Karpas-422 (cell line): ENCODE data around the gene STH. TPM values are rescaled to one million over a fixed set of nuclear protein-coding genes. Genes with fewer than 3 reads are reported as not detected.

Experiments used
- DNase-seq: peaks from one replicate; pipeline ENCODE4 v3.0.0-alpha.2; 2015
- H2AFZ ChIP-seq: fragments of 200-600 bp; sonication (generic); 2 replicates; pipeline ENCODE4 v1.6.1; 2014; ENCODE audit warnings: antibody characterized with exemption, low read length, mixed read lengths
- H3K27ac ChIP-seq: fragments of 200-600 bp; sonication (generic); 2 replicates; pipeline ENCODE4 v1.5.1; 2014; ENCODE audit warnings: mild to moderate bottlenecking, low read length, moderate library complexity
- H3K27me3 ChIP-seq: fragments of 200-600 bp; sonication (generic); 2 replicates; pipeline ENCODE4 v1.6.1; 2014; ENCODE audit warnings: low read length, mixed read lengths
- H3K36me3 ChIP-seq: fragments of 200-600 bp; sonication (generic); 2 replicates; pipeline ENCODE4 v1.6.1; 2014; ENCODE audit warnings: low read length, mixed read lengths; ENCODE audit not compliant: insufficient read depth
- H3K4me1 ChIP-seq: fragments of 200-600 bp; sonication (generic); 2 replicates; pipeline ENCODE4 v1.6.1; 2014; ENCODE audit warnings: mild to moderate bottlenecking, low read length, mixed read lengths
- H3K4me2 ChIP-seq: fragments of 200-600 bp; sonication (generic); 2 replicates; pipeline ENCODE4 v1.6.1; 2014; ENCODE audit warnings: low read length, low read depth, mild to moderate bottlenecking; ENCODE audit not compliant: poor library complexity, severe bottlenecking
- H3K4me3 ChIP-seq: fragments of 200-600 bp; sonication (generic); 2 replicates; pipeline ENCODE4 v1.5.1; 2014; ENCODE audit warnings: mild to moderate bottlenecking, antibody characterized with exemption, low read length, mixed read lengths
- H3K79me2 ChIP-seq: fragments of 200-600 bp; sonication (generic); 2 replicates; pipeline ENCODE4 v1.6.1; 2014; ENCODE audit warnings: mild to moderate bottlenecking, low read length, mixed read lengths
- H3K9ac ChIP-seq: fragments of 200-600 bp; sonication (generic); 2 replicates; pipeline ENCODE4 v1.6.0; 2014; ENCODE audit warnings: low read length
- H3K9me2 ChIP-seq: fragments of 200-600 bp; sonication (generic), shearing (Covaris generic); replicated peaks from 2 replicates; pipeline ENCODE4 v1.6.0; 2014; ENCODE audit warnings: mild to moderate bottlenecking, low read length, moderate library complexity; ENCODE audit not compliant: insufficient read depth
- H3K9me3 ChIP-seq: fragments of 300-700, 200-600 bp; sonication (generic); 2 replicates; pipeline ENCODE4 v1.6.1; 2014; ENCODE audit warnings: low read length, mixed read lengths
- H4K20me1 ChIP-seq: fragments of 200-600 bp; sonication (generic); 2 replicates; pipeline ENCODE4 v1.6.1; 2014; ENCODE audit warnings: mild to moderate bottlenecking, antibody characterized with exemption, low read length, low read depth; ENCODE audit not compliant: insufficient read depth
- total RNA-seq: library from RNA; depleted of rRNA; stranded (reverse); fragments of >200 nt; shearing (Covaris generic); gene quantifications from 2 replicates; pipeline ENCODE4 v1.2.3, GENCODE V29; 2014; ENCODE audit warnings: low replicate concordance

STH gene
- total RNA-seq, 1 experiment from 2014 or later = not detected

DNA sequence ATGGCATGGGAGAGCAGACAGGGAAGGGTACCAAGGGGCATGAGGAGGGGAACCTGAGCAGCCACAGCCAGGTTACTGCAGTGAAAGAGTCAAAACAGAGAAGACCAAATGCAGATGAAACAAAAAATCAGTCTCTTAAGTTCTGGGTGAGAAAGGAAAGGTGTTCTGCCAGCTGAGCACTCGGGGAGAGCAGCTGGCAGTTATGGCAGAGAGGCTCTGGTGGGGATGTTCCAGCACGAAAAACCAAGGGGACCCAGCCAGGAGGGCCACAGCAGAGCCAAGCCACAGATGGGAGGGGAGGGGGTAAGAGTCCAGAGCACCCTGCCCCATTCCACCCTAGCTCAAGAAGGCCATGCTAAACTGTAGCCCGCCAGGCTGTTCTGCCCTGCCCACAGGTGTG is 31.7 kb downstream of the STH start:
- Histone ChIP-seq H4K20me1 (0 out of 2 replicates have a peak, but pooled peaks cover 4% of the 10 kb centered on the region), H3K9me3 (no peaks in the 10 kb centered on the region)

DNA sequence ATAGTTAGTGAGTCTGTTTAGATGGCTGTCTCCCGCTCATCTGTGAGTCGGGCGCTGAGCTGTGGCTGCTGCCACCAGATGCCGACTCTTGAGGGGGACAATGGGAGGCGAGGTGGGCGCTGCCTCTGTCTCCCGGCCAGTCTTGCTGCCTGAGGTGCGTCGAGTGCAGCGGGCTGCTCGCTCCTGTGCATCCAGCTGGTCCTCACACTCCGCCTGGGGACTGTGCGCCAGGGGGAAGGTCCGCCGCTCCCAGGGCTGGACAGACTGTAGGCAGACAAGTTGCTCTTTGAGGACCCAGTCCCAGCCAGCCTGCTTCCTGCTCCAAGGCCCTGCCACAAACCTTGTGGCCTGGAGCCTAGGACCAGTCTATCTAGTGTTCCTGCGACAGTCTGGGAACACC is 32.4 kb downstream of the STH start:
- DNase-seq = no peak
- Histone ChIP-seq H3K4me3 (no peak overlapping the region), H2AFZ (no peak overlapping the region), H4K20me1 (0 out of 2 replicates have a peak, but pooled peaks cover 4% of the 10 kb centered on the region), H3K4me2 (no peak overlapping the region), H3K4me1 (peaks cover 56% of the 10 kb centered on the region), H3K36me3 (peaks cover 22% of the 10 kb centered on the region; the same call in 1 of the 2 replicates), H3K27me3 (no peaks in the 10 kb centered on the region), H3K79me2 (no peaks in the 10 kb centered on the region), H3K9me3 (no peaks in the 10 kb centered on the region), H3K9me2 (no peaks in the 10 kb centered on the region), H3K9ac (no peak overlapping the region), H3K27ac (no peak overlapping the region)

More for the DNA sequence above, 31.7 kb downstream of the STH start:
- Histone ChIP-seq H3K4me3 (no peak overlapping the region), H3K4me1 (peaks cover 63% of the 10 kb centered on the region), H3K9me2 (no peaks in the 10 kb centered on the region), H3K27me3 (no peaks in the 10 kb centered on the region), H3K36me3 (peaks cover 19% of the 10 kb centered on the region; the same call in 1 of the 2 replicates), H3K9ac (no peak overlapping the region), H3K4me2 (peak overlapping the region; percentile 15), H2AFZ (no peak overlapping the region), H3K79me2 (no peaks in the 10 kb centered on the region), H3K27ac (peak overlapping the region; percentile 95)
- DNase-seq = no peak

DNA sequence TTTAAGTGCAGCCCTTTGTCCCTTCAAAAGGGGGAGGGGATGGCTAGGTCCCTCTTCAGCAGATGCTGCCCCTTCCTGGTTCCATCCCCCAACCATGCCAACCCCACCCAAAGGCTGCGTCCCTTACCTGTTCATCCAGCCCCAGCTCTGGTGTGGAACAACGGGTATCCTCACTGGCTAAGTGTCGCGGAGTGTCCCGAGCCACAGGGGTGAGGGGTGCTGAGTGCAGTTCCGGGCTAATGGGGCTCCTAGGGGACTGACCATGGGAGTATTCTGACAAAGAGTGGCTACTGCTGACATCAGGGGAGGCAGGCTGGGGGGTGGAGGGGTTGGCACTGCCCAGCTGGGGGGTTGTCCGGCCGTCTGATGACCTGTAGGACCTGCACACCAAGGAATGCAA is 32.9 kb downstream of the STH start:
- H3K36me3 ChIP-seq = peaks cover 22% of the 10 kb centered on the region; the same call in 1 of the 2 replicates
- H3K27ac ChIP-seq = no peak overlapping the region
- H3K27me3 ChIP-seq = no peaks in the 10 kb centered on the region
- no peaks in the 10 kb centered on the region for H3K9me3 ChIP-seq
- 0 out of 2 replicates have a peak, but pooled peaks cover 4% of the 10 kb centered on the region for H4K20me1 ChIP-seq
- no peak for DNase-seq
- H3K4me1 ChIP-seq = peaks cover 51% of the 10 kb centered on the region
- no peak overlapping the region for H2AFZ ChIP-seq
- no peak overlapping the region for H3K9ac ChIP-seq
- no peak overlapping the region for H3K4me2 ChIP-seq
- no peak overlapping the region for H3K4me3 ChIP-seq
- H3K9me2 ChIP-seq = no peaks in the 10 kb centered on the region
- no peaks in the 10 kb centered on the region for H3K79me2 ChIP-seq

GRCh38 chr17:46032909-46033308 is 33.9 kb downstream of the STH start:
- Histone ChIP-seq H3K79me2 (no peaks in the 10 kb centered on the region), H3K9ac (no peak overlapping the region), H4K20me1 (0 out of 2 replicates have a peak, but pooled peaks cover 4% of the 10 kb centered on the region), H3K9me3 (no peaks in the 10 kb centered on the region), H3K36me3 (peaks cover 29% of the 10 kb centered on the region), H3K27me3 (no peaks in the 10 kb centered on the region), H3K9me2 (no peaks in the 10 kb centered on the region), H3K4me1 (peaks cover 41% of the 10 kb centered on the region), H3K27ac (no peak overlapping the region), H3K4me3 (no peak overlapping the region), H2AFZ (no peak overlapping the region), H3K4me2 (no peak overlapping the region)
- DNase-seq = no peak

- Histone ChIP-seq H3K9me3 (no peaks in the 10 kb centered on the region), H3K79me2 (no peaks in the 10 kb centered on the region), H3K4me3 (no peak overlapping the region)
Measured at GRCh38 chr17:46033392-46033791, 34.3 kb downstream of the STH start.

DNA sequence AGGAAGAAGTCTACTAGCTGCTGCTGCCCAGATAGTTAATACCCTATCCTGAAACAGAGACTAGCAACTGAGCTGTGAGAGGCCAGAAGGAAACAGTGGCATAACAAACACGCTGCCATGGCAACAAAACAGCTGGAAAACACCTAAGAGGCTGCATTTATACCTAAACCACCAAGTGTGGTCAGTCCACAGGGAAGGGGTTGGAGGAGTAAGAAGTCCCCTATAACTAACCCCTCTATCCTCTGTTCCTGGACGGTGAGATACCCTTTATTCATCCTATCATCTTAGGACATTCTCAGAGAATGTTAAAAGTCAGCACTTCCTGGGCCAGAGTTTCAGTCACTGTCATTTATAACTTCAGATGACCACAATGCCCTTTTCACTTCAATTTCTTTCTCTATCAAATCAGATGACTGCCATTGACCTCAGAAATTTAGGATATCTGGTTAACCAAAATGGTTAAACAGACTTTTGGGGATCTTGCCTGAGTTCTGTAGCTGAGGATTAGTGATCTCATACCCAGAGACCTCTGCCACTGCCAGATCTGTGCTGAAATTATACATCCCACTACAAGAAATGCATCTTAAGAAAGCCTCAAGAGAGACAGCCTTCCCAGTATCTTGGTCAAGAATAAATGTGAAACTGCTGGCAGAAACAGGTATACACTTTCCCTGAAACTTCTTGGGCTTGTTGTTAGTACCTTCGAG is 36.2 kb downstream of the STH start:
- Histone ChIP-seq H3K4me1 (peaks cover 18% of the 10 kb centered on the region), H3K9ac (no peak overlapping the region), H3K4me3 (no peak overlapping the region), H4K20me1 (0 out of 2 replicates have a peak, but pooled peaks cover 4% of the 10 kb centered on the region), H3K9me3 (no peaks in the 10 kb centered on the region), H3K9me2 (no peaks in the 10 kb centered on the region), H3K79me2 (no peaks in the 10 kb centered on the region), H3K4me2 (no peak overlapping the region), H3K36me3 (peaks cover 45% of the 10 kb centered on the region), H3K27me3 (no peaks in the 10 kb centered on the region), H3K27ac (peak overlapping the region; percentile 29; the same call in 1 of the 2 replicates), H2AFZ (no peak overlapping the region)
- DNase-seq = no peak

More at GRCh38 chr17:46033392-46033791, 34.3 kb downstream of the STH start:
- Histone ChIP-seq H4K20me1 (0 out of 2 replicates have a peak, but pooled peaks cover 4% of the 10 kb centered on the region), H3K36me3 (peaks cover 34% of the 10 kb centered on the region), H3K27me3 (no peaks in the 10 kb centered on the region), H3K9ac (no peak overlapping the region), H3K4me2 (no peak overlapping the region), H2AFZ (no peak overlapping the region), H3K27ac (no peak overlapping the region), H3K9me2 (no peaks in the 10 kb centered on the region), H3K4me1 (peaks cover 36% of the 10 kb centered on the region)
- DNase-seq = no peak

GRCh38 chr17:46036491-46036890 is 37.4 kb downstream of the STH start:
- Histone ChIP-seq H3K9me2 (no peaks in the 10 kb centered on the region), H3K4me2 (no peak overlapping the region), H3K27me3 (no peaks in the 10 kb centered on the region), H3K9me3 (no peaks in the 10 kb centered on the region), H3K4me1 (peaks cover 5% of the 10 kb centered on the region; the same call in 1 of the 2 replicates), H3K79me2 (no peaks in the 10 kb centered on the region), H2AFZ (no peak overlapping the region), H3K36me3 (peaks cover 49% of the 10 kb centered on the region), H3K27ac (no peak overlapping the region), H3K9ac (no peak overlapping the region), H4K20me1 (0 out of 2 replicates have a peak, but pooled peaks cover 4% of the 10 kb centered on the region), H3K4me3 (no peak overlapping the region)
- DNase-seq = no peak

GRCh38 chr17:46037722-46038255 is 38.7 kb downstream of the STH start:
- Histone ChIP-seq H3K27me3 (no peaks in the 10 kb centered on the region), H3K27ac (no peak overlapping the region), H3K9ac (no peak overlapping the region), H3K9me2 (no peaks in the 10 kb centered on the region), H3K9me3 (no peaks in the 10 kb centered on the region), H3K4me3 (no peak overlapping the region), H3K36me3 (peaks cover 56% of the 10 kb centered on the region), H3K4me2 (no peak overlapping the region), H2AFZ (no peak overlapping the region), H3K4me1 (no peaks in the 10 kb centered on the region), H4K20me1 (0 out of 2 replicates have a peak, but pooled peaks cover 4% of the 10 kb centered on the region), H3K79me2 (peaks cover 8% of the 10 kb centered on the region)
- DNase-seq = no peak
